ENCODE results near the gene XBP1. TPM values are rescaled to one million over a fixed set of nuclear protein-coding genes. Genes with fewer than 3 reads are reported as not detected.
A peak's percentile ranks its signal among the peaks of the same experiment; 100 is the strongest.
"Not testable (repeated sequence)": the region's sequence is repeated elsewhere in the genome, so short reads cannot be mapped to it uniquely, and the experiment has no call there.

The XBP1 gene
- total RNA-seq, 1 donor from 2014 or later: 65.0 TPM

DNA sequence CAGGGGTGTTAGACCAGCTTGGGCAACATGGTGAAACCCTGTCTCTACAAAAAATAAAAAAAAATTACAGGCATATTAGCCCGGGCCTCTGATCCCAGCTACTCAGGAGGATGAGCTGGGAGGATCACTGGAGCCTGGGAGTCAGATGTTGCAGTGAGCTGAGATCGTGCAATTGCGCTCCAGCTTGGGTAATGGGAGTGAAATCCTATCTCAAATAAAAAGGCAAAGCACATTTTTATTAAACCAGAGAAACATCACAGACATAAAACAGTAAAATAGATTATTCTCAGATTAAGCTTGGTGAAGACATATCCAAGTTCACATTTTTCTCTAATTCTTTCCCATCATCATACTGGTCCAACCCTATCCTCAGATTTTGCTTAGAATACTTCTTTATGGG lies 30.1 kb upstream of the XBP1 start:
- no peaks in the 10 kb centered on the region for H3K27me3 Mint-ChIP-seq (ENCODE audit: low read depth)
- no peak for DNase-seq (ENCODE audit: low read depth, low spot score)
- H3K4me3 Mint-ChIP-seq: no peak overlapping the region
- peaks cover 5% of the 10 kb centered on the region for H3K4me1 Mint-ChIP-seq
- H3K27ac Mint-ChIP-seq (ENCODE audit: unreplicated experiment): no peak overlapping the region
- H3K36me3 Mint-ChIP-seq (ENCODE audit: low read depth): peaks cover 2% of the 10 kb centered on the region
- H3K9me3 Mint-ChIP-seq: no peaks in the 10 kb centered on the region
- TF ChIP-seq, protein P1, sequence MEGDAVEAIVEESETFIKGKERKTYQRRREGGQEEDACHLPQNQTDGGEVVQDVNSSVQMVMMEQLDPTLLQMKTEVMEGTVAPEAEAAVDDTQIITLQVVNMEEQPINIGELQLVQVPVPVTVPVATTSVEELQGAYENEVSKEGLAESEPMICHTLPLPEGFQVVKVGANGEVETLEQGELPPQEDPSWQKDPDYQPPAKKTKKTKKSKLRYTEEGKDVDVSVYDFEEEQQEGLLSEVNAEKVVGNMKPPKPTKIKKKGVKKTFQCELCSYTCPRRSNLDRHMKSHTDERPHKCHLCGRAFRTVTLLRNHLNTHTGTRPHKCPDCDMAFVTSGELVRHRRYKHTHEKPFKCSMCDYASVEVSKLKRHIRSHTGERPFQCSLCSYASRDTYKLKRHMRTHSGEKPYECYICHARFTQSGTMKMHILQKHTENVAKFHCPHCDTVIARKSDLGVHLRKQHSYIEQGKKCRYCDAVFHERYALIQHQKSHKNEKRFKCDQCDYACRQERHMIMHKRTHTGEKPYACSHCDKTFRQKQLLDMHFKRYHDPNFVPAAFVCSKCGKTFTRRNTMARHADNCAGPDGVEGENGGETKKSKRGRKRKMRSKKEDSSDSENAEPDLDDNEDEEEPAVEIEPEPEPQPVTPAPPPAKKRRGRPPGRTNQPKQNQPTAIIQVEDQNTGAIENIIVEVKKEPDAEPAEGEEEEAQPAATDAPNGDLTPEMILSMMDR (conservative IDR thresholded peaks at IDR 0.05): no peak

DNA sequence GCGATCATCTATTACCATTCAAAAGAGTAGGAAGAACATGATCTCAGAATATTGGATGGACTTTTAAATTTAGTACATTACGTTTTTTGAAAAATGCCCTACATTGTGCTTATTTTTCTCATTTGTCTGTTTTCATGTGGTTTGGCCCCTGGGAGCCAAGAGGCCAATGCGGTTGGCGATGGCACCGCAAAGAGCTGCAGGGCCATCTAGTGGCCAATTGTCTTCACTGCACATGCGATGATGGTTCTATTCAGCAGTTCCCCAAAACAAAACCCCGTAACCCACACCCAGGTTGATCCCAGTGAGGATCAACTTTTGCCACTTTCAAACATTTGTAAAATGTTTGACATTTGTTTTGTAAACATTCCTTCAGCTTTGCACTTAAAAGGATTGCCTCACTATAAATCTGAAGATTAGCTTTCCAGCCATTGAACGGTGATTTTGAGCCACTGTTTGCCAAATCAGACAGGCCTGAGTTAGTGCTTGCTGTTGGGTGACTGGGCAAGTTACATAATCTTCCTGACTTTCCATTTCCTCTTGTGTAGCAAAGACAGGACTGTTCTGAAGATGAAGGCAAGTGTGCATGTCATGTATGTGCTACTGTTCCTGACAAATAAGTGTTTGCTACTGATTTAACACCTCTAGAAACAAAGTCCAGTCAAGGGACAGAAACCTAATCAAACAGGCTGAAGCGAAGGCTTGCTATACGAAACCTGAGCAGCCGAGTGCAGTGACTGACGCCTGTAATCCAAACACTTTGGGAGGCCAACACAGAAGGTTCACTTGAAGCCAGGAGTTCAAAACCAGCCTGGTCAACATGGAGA lies 29.2 kb upstream of the XBP1 start:
- Mint-ChIP-seq H3K4me3 (no peak overlapping the region), H3K27me3 (ENCODE audit: low read depth) (no peaks in the 10 kb centered on the region), H3K27ac (ENCODE audit: unreplicated experiment) (no peak overlapping the region), H3K36me3 (ENCODE audit: low read depth) (no peaks in the 10 kb centered on the region), H3K4me1 (peaks cover 5% of the 10 kb centered on the region), H3K9me3 (no peaks in the 10 kb centered on the region)
- peak; percentile 75 for DNase-seq (ENCODE audit: low read depth, low spot score)
- TF ChIP-seq, protein P1 (conservative IDR thresholded peaks at IDR 0.05): peak; percentile 99

DNA sequence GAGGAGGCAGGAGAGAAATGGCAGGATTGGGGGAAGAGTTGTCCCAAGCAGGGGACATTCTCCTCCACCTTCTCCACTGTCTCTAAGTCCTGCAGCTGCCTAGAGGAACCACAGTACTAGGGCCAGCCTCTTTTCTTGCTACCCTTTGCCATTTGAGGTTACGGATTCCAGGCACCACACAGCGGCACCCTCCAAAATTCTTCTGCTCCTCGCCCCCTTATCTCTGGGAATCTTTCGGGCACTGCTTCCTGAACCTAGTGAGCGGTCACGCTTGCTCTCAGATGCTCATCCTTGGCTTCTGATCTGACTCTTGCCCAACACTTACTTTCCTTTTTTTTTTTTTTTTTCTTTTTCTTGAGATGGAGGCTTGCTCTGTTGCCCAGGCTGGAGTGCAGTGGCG lies 26.6 kb upstream of the XBP1 start:
- TF ChIP-seq, protein P1 (conservative IDR thresholded peaks at IDR 0.05): no peak
- H3K4me1 Mint-ChIP-seq: peaks cover 19% of the 10 kb centered on the region

DNA sequence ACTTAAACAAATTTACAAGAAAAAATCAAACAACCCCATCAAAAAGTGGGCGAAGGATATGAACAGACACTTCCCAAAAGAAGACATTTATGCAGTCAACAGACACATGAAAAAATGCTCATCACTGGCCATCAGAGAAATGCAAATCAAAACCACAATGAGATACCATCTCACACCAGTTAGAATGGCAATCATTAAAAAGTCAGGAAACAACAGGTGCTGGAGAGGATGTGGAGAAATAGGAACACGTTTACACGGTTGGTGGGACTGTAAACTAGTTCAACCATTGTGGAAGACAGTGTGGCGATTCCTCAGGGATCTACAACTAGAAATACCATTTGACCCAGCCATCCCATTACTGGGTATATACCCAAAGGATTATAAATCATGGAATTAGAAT lies 26.1 kb upstream of the XBP1 start:
- not testable (repeated sequence) for H3K27me3 Mint-ChIP-seq (ENCODE audit: low read depth); DNase-seq (ENCODE audit: low read depth, low spot score); H3K9me3 Mint-ChIP-seq; H3K4me3 Mint-ChIP-seq; H3K36me3 Mint-ChIP-seq (ENCODE audit: low read depth); H3K27ac Mint-ChIP-seq (ENCODE audit: unreplicated experiment)
- H3K4me1 Mint-ChIP-seq: peaks cover 19% of the 10 kb centered on the region

More for the DNA sequence above, 26.6 kb upstream of the XBP1 start:
- H3K27me3 Mint-ChIP-seq (ENCODE audit: low read depth): no peaks in the 10 kb centered on the region
- no peak overlapping the region for H3K27ac Mint-ChIP-seq (ENCODE audit: unreplicated experiment)
- no peak overlapping the region for H3K4me3 Mint-ChIP-seq
- no peaks in the 10 kb centered on the region for H3K9me3 Mint-ChIP-seq
- no peak for DNase-seq (ENCODE audit: low read depth, low spot score)
- no peaks in the 10 kb centered on the region for H3K36me3 Mint-ChIP-seq (ENCODE audit: low read depth)

DNA sequence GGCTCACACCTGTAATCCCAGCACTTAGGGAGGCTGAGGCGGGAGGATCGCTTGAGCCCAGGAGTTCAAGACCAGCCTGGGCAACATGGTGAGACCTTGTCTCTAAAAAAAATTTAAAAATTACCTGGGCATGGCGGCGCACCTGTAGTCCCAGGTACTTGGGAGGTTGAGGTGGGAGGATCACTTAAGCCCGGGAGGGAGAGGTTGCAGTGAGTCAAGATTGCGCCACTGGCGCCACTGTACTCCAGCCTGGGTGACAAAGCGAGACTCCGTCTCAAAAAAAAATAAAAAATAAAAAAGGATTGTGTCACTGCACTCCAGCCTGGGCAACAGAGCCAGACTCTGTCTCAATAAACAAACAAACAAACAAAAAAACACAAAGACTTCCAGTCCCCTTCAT lies 24.1 kb upstream of the XBP1 start:
- DNase-seq (ENCODE audit: low read depth, low spot score); H3K4me3 Mint-ChIP-seq; H3K27ac Mint-ChIP-seq (ENCODE audit: unreplicated experiment); H3K27me3 Mint-ChIP-seq (ENCODE audit: low read depth); H3K9me3 Mint-ChIP-seq; H3K36me3 Mint-ChIP-seq (ENCODE audit: low read depth): not testable (repeated sequence)
- H3K4me1 Mint-ChIP-seq: peaks cover 17% of the 10 kb centered on the region

DNA sequence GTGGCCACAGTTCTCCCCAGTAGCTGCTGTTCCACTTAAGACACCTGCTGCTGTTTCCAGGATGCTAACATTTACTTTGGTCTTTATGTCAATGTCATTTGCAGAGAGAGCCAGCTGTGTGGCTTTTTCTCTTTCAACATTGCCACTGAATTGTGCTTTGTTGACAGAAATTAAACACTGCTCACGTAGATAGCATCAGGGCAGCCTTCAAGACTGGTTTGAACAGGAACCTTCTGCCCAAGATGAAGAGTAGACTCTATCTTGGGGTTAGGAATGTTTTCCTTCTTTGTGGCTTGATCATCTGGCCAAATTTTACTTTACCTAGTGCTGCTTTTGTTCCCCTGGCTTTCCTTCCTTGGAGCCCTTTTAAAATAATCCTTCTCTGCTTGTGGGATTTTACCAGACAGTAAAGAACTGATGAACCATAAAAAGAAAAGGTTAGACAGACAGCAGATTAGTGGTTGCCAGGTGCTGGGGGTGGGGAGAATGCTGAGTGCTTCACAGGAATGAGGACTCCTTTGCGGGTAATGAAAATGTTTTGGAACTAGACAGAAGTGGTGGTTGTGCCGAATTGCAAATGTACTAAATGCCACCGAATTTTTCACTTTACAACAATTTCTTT lies 22.7 kb upstream of the XBP1 start:
- Mint-ChIP-seq H3K27ac (ENCODE audit: unreplicated experiment) (peak overlapping the region; percentile 3), H3K4me1 (peaks cover 14% of the 10 kb centered on the region), H3K27me3 (ENCODE audit: low read depth) (no peaks in the 10 kb centered on the region), H3K36me3 (ENCODE audit: low read depth) (no peaks in the 10 kb centered on the region), H3K4me3 (no peak overlapping the region), H3K9me3 (no peaks in the 10 kb centered on the region)
- DNase-seq (ENCODE audit: low read depth, low spot score): no peak
- TF ChIP-seq, protein P1 (conservative IDR thresholded peaks at IDR 0.05): no peak

Data from neural crest cell (in vitro differentiated cells).